GM06990 (cell line): ENCODE measurements around the gene STEAP4.

ENCODE experiments used
- DNase-seq: peaks from one replicate; pipeline ENCODE4 v3.0.0-alpha.2; 2011; ENCODE audit not compliant: insufficient read length; ENCODE audit errors: extremely low read depth
- H3K27me3 ChIP-seq: replicated peaks from 2 replicates; pipeline ENCODE4 v1.6.0; 2011; ENCODE audit warnings: low read length; ENCODE audit not compliant: control insufficient read depth, insufficient read depth
- H3K36me3 ChIP-seq: 2 replicates; pipeline ENCODE4 v1.5.1; 2011; ENCODE audit warnings: low read length; ENCODE audit not compliant: control insufficient read depth, insufficient read depth
- H3K4me3 ChIP-seq: replicated peaks from 2 replicates; pipeline ENCODE4 v1.5.1; 2011; ENCODE audit warnings: low read depth, mild to moderate bottlenecking, control low read depth, low read length
- CTCF ChIP-seq: IDR thresholded peaks from 2 replicates; pipeline ENCODE4 v1.5.1; 2011; ENCODE audit warnings: low read length, control low read depth, mild to moderate bottlenecking, inconsistent platforms; ENCODE audit not compliant: insufficient read depth, poor library complexity, severe bottlenecking

Gene STEAP4

GRCh38 chr7:88318196-88318595, 11.5 kb upstream of the STEAP4 start:
- Histone ChIP-seq H3K36me3 (no peaks in the 10 kb centered on the region), H3K4me3 (no peak overlapping the region), H3K27me3 (no peaks in the 10 kb centered on the region)
- DNase-seq: no peak
- TF ChIP-seq CTCF: no peak

GRCh38 chr7:88317422-88317821, 10.7 kb upstream of the STEAP4 start:
- no peak for TF ChIP-seq CTCF
- Histone ChIP-seq H3K27me3 (no peaks in the 10 kb centered on the region), H3K4me3 (no peak overlapping the region), H3K36me3 (no peaks in the 10 kb centered on the region)
- no peak for DNase-seq

GRCh38 chr7:88316456-88316855, 9.8 kb upstream of the STEAP4 start:
- Histone ChIP-seq H3K4me3 (no peak overlapping the region), H3K36me3 (no peaks in the 10 kb centered on the region), H3K27me3 (no peaks in the 10 kb centered on the region)
- DNase-seq: no peak
- no peak for TF ChIP-seq CTCF

GRCh38 chr7:88315522-88315921, 8.8 kb upstream of the STEAP4 start:
- DNase-seq: no peak
- Histone ChIP-seq H3K27me3 (no peaks in the 10 kb centered on the region), H3K36me3 (no peaks in the 10 kb centered on the region), H3K4me3 (no peak overlapping the region)
- no peak for TF ChIP-seq CTCF

- no peak for DNase-seq
- Histone ChIP-seq H3K36me3 (no peaks in the 10 kb centered on the region), H3K4me3 (no peak overlapping the region), H3K27me3 (no peaks in the 10 kb centered on the region)
- TF ChIP-seq CTCF: no peak
Measured at GRCh38 chr7:88314061-88314491, 7.4 kb upstream of the STEAP4 start.

DNA sequence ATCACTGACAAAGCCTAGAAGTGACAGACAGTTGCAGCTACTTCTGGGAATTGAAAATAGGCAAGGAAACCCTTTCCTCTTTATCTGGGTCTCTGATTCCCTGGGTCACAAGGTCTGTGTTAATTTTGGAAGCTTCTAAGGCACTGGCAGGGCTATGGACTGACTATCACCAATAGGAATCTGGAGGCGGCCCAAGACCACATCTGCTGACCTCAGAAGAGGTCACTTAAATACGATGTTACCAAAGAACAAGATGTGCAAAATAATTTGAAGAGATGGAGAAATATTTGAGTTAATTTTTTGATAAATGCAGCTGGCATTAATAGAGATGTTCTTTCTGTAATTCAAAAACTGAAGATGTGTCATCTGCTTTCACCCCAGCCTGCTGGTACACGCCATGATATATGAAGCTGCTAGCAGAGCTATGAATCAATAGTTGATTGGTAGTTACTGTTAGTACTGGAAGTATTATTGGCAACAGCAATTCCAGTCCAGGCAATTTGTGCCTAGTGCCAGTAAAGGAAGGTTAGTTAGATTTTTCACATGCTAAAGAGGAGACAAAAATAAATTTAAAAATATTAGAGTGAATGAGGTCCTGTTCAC, 5.5 kb upstream of the STEAP4 start:
- no peaks in the 10 kb centered on the region for H3K36me3 ChIP-seq
- H3K27me3 ChIP-seq: no peaks in the 10 kb centered on the region
- no peak for TF ChIP-seq CTCF
- H3K4me3 ChIP-seq: no peak overlapping the region
- no peak for DNase-seq
